ENCODE measurements around the gene ULK2.

- TF ChIP-seq LEF1 (IDR thresholded peaks at IDR 0.05; ENCODE audit: borderline replicate concordance) (no peak), SUZ12 (IDR thresholded peaks at IDR 0.05) (no peak), FOXM1 (IDR thresholded peaks at IDR 0.05; ENCODE audit: borderline replicate concordance) (no peak), PKNOX1 (IDR thresholded peaks at IDR 0.05) (no peak), SP1 (IDR thresholded peaks at IDR 0.05) (no peak), NFRKB (IDR thresholded peaks at IDR 0.05) (no peak), BHLHE40 (IDR thresholded peaks at IDR 0.05; ENCODE audit: borderline replicate concordance) (no peak), FOXK2 (IDR thresholded peaks at IDR 0.05) (no peak), ARNT (IDR thresholded peaks at IDR 0.05) (no peak), L3MBTL2 (conservative IDR thresholded peaks at IDR 0.05) (no peak), TARDBP (IDR thresholded peaks at IDR 0.05) (no peak), FOXA1 (IDR thresholded peaks at IDR 0.05) (no peak), ZNF384 (IDR thresholded peaks at IDR 0.05) (no peak), ELF4 (IDR thresholded peaks at IDR 0.05) (no peak)
Measured at GRCh38 chr17:19740933-19741332, 126.8 kb downstream of the ULK2 start.

All from HEK293T (cell line).